Measurements from ENCODE around the gene AFF1.

GRCh38 chr4:86973668-86974067 lies 38.9 kb downstream of the AFF1 start:
- TF ChIP-seq CTCF (IDR thresholded peaks at IDR 0.05), result no peak
- no peak for TF ChIP-seq POLR2AphosphoS5 (IDR thresholded peaks at IDR 0.05)
- TF ChIP-seq EP300 (IDR thresholded peaks at IDR 0.05), result no peak
- no peak for TF ChIP-seq POLR2A (IDR thresholded peaks at IDR 0.05)
